Measurements from ENCODE around the gene COQ10A. TPM values are rescaled to one million over a fixed set of nuclear protein-coding genes. Genes with fewer than 3 reads are reported as not detected.

Gene COQ10A
- total RNA-seq, 6 experiments from 2014 or later, result 6.4 to 10.7 (median 8.2) TPM

DNA sequence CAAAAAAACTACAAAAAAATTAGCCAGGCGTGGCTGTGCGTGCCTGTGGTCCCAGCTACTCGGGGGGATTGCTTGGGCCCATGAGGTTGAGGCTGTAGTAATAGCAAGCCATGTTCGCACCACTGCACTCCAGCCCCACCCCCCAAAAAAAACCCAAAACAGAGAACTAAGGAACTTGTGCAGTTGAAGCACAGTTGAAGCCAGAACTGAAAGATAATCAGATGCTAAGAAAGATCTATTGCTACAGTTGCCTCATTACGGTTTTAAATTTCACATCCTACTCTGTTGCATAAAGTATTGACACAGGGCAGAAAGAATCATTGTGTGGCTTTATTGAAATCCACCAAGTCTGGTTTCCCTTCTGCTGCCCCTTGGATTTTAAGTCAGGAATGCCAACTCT is 29.6 kb downstream of the COQ10A start:
- H3K9me3 Mint-ChIP-seq, result no peaks in the 10 kb centered on the region
- peaks cover 41% of the 10 kb centered on the region for H3K4me1 Mint-ChIP-seq (ENCODE audit: low read depth)
- peaks cover 18% of the 10 kb centered on the region for H3K36me3 Mint-ChIP-seq (ENCODE audit: low read depth)
- no peak for DNase-seq
- H3K27me3 Mint-ChIP-seq (ENCODE audit: insufficient read depth), result no peaks in the 10 kb centered on the region; the same call in 1 of the 2 replicates
- no peak overlapping the region; the same call in 1 of the 2 replicates for H3K27ac Mint-ChIP-seq
- H3K4me3 Mint-ChIP-seq, result no peak overlapping the region
- no peak for TF ChIP-seq CTCF (IDR thresholded peaks at IDR 0.05)

- DNase-seq, result no peak
- TF ChIP-seq CTCF (IDR thresholded peaks at IDR 0.05), result no peak
- H3K36me3 Mint-ChIP-seq (ENCODE audit: low read depth), result peaks cover 18% of the 10 kb centered on the region
- 0 out of 2 replicates have a peak overlapping the region, but pooled peaks have one; percentile 41 for H3K4me3 Mint-ChIP-seq
- H3K27ac Mint-ChIP-seq, result no peak overlapping the region; the same call in 1 of the 2 replicates
- no peaks in the 10 kb centered on the region; the same call in none of the 2 replicates for H3K27me3 Mint-ChIP-seq (ENCODE audit: insufficient read depth)
- peaks cover 48% of the 10 kb centered on the region for H3K4me1 Mint-ChIP-seq (ENCODE audit: low read depth)
- H3K9me3 Mint-ChIP-seq, result no peaks in the 10 kb centered on the region
Observed at GRCh38 chr12:56297400-56297799, 30.7 kb downstream of the COQ10A start.

- H3K36me3 Mint-ChIP-seq (ENCODE audit: low read depth), result peaks cover 13% of the 10 kb centered on the region; the same call in 1 of the 2 replicates
- no peak for DNase-seq
- no peak for TF ChIP-seq CTCF (IDR thresholded peaks at IDR 0.05)
- H3K27me3 Mint-ChIP-seq (ENCODE audit: insufficient read depth), result no peaks in the 10 kb centered on the region; the same call in none of the 2 replicates
- H3K4me3 Mint-ChIP-seq, result peak overlapping the region; percentile 98
- H3K4me1 Mint-ChIP-seq (ENCODE audit: low read depth), result peaks cover 49% of the 10 kb centered on the region
- peak overlapping the region; percentile 89; the same call in 1 of the 2 replicates for H3K27ac Mint-ChIP-seq
- H3K9me3 Mint-ChIP-seq, result no peaks in the 10 kb centered on the region
Observed at GRCh38 chr12:56298828-56299227, 32.1 kb downstream of the COQ10A start.

GRCh38 chr12:56299308-56299852 is 32.6 kb downstream of the COQ10A start:
- peak overlapping the region; percentile 98 for H3K4me3 Mint-ChIP-seq
- peak overlapping the region; percentile 89 for H3K27ac Mint-ChIP-seq
- H3K27me3 Mint-ChIP-seq (ENCODE audit: insufficient read depth), result no peaks in the 10 kb centered on the region; the same call in none of the 2 replicates
- DNase-seq, result peak; percentile 10
- no peak for TF ChIP-seq CTCF (IDR thresholded peaks at IDR 0.05)
- H3K9me3 Mint-ChIP-seq, result no peaks in the 10 kb centered on the region
- H3K4me1 Mint-ChIP-seq (ENCODE audit: low read depth), result peaks cover 49% of the 10 kb centered on the region
- peaks cover 13% of the 10 kb centered on the region; the same call in 1 of the 2 replicates for H3K36me3 Mint-ChIP-seq (ENCODE audit: low read depth)

- H3K36me3 Mint-ChIP-seq (ENCODE audit: low read depth), result peaks cover 13% of the 10 kb centered on the region; the same call in 1 of the 2 replicates
- H3K4me1 Mint-ChIP-seq (ENCODE audit: low read depth), result peaks cover 49% of the 10 kb centered on the region
- no peak for TF ChIP-seq CTCF (IDR thresholded peaks at IDR 0.05)
Observed at GRCh38 chr12:56299853-56300643, 33.3 kb downstream of the COQ10A start, which contains the start of gene CS. TSS of gene CS (minus strand) at chr12:56300330. CDS start at chr12:56300201, 129 bp downstream.

More at GRCh38 chr12:56299853-56300643, 33.3 kb downstream of the COQ10A start, which contains the start of gene CS:
- no peaks in the 10 kb centered on the region; the same call in none of the 2 replicates for H3K27me3 Mint-ChIP-seq (ENCODE audit: insufficient read depth)
- peak within 1 kb of the TSS; percentile 89 for H3K27ac Mint-ChIP-seq
- peak; percentile 97 for DNase-seq
- no peaks in the 10 kb centered on the region for H3K9me3 Mint-ChIP-seq
- H3K4me3 Mint-ChIP-seq, result peak within 1 kb of the TSS; percentile 98
